A673 (cell line): ENCODE data around the gene TRIM25.

Experiments used
- EZH2 ChIP-seq: fragments of 200-600 bp; sonication (generic); IDR thresholded peaks from 2 replicates; pipeline ENCODE4 v1.6.1; 2017; ENCODE audit warnings: borderline replicate concordance, low read depth, mild to moderate bottlenecking, mixed read lengths, antibody characterized with exemption, low read length; ENCODE audit not compliant: poor library complexity, severe bottlenecking
- TF ChIP-seq, protein P1 (sequence below): fragments of 300-800, 200-600 bp; sonication (generic); conservative IDR thresholded peaks from 2 replicates; pipeline ENCODE4 v1.5.1; 2017; ENCODE audit warnings: low read depth, mild to moderate bottlenecking, antibody characterized with exemption, low read length, moderate library complexity, mixed read lengths

DNA sequence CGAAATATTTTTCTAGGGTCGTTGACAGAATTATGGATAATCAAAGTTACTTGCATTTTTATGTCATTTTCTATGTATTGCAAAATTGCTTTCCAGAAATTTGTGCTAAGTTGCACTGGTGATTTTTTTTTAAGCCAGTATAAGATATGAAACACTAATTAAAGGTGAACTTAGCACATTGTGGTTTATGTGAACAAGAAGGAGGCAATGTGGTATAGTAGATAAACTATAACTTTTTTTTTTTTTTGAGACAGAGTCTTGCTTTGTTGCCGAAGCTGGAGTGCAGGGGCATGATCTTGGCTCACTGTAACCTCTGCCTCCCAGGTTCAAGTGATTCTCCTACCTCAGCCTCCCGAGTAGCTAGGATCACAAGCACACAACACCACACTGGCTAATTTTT is 66.7 kb downstream of the TRIM25 start:
- TF ChIP-seq, protein P1, sequence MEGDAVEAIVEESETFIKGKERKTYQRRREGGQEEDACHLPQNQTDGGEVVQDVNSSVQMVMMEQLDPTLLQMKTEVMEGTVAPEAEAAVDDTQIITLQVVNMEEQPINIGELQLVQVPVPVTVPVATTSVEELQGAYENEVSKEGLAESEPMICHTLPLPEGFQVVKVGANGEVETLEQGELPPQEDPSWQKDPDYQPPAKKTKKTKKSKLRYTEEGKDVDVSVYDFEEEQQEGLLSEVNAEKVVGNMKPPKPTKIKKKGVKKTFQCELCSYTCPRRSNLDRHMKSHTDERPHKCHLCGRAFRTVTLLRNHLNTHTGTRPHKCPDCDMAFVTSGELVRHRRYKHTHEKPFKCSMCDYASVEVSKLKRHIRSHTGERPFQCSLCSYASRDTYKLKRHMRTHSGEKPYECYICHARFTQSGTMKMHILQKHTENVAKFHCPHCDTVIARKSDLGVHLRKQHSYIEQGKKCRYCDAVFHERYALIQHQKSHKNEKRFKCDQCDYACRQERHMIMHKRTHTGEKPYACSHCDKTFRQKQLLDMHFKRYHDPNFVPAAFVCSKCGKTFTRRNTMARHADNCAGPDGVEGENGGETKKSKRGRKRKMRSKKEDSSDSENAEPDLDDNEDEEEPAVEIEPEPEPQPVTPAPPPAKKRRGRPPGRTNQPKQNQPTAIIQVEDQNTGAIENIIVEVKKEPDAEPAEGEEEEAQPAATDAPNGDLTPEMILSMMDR, result no peak
- no peak for TF ChIP-seq EZH2
